GM12872 (cell line): Measurements from ENCODE around the gene PIMREG.

Source experiments
- CTCF ChIP-seq: IDR thresholded peaks from 3 replicates; pipeline ENCODE4 v1.5.1; 2011; ENCODE audit warnings: low read depth, mild to moderate bottlenecking, low read length, moderate library complexity; ENCODE audit not compliant: insufficient read depth

PIMREG gene

GRCh38 chr17:6498901-6499540 lies 54.8 kb downstream of the PIMREG start:
- TF ChIP-seq CTCF = no peak
